ENCODE measurements around the gene OR9Q2. TPM values are rescaled to one million over a fixed set of nuclear protein-coding genes. Genes with fewer than 3 reads are reported as not detected.

Gene OR9Q2
- total and polyA plus RNA-seq, 2 of the 13 experiments (the other 11 are each of a cell fraction or from before 2014, with no cell fraction given) = not detected

- no peak for TF ChIP-seq ZFP37 (CRISPR knock-in tag; IDR thresholded peaks at IDR 0.05; ENCODE audit: borderline replicate concordance)
- TF ChIP-seq GFI1 (CRISPR knock-in tag; IDR thresholded peaks at IDR 0.05; ENCODE audit: borderline replicate concordance) = peak; percentile 52; the same call in 1 of the 2 replicates
- no peak for TF ChIP-seq NONO (IDR thresholded peaks at IDR 0.05)
- TF ChIP-seq NONO (CRISPR knock-in tag; conservative IDR thresholded peaks at IDR 0.05) = peak; percentile 82
- TF ChIP-seq ZNF546 (CRISPR knock-in tag; conservative IDR thresholded peaks at IDR 0.05) = no peak
- TF ChIP-seq ZNF513 (CRISPR knock-in tag; conservative IDR thresholded peaks at IDR 0.05) = no peak
- no peak for TF ChIP-seq ZNF781 (CRISPR knock-in tag; IDR thresholded peaks at IDR 0.05; ENCODE audit: borderline replicate concordance, not compliant biosample characterization)
- no peak for TF ChIP-seq ZNF160 (CRISPR knock-in tag; IDR thresholded peaks at IDR 0.05)
- TF ChIP-seq HOXA5 (CRISPR knock-in tag; IDR thresholded peaks at IDR 0.05) = peak; percentile 83; the same call in 1 of the 2 replicates
- TF ChIP-seq ZBTB44 (CRISPR knock-in tag; IDR thresholded peaks at IDR 0.05) = no peak
- no peak for TF ChIP-seq CBX1 (IDR thresholded peaks at IDR 0.05; ENCODE audit: low read depth)
- TF ChIP-seq PPARG (CRISPR knock-in tag; conservative IDR thresholded peaks at IDR 0.05) = 0 out of 2 replicates have a peak, but pooled peaks have one; percentile 14
- no peak for TF ChIP-seq ZNF34 (CRISPR knock-in tag; IDR thresholded peaks at IDR 0.05; ENCODE audit: borderline replicate concordance)
- TF ChIP-seq PHF21A (CRISPR knock-in tag; IDR thresholded peaks at IDR 0.05) = peak; percentile 87
- TF ChIP-seq ZSCAN29 (CRISPR knock-in tag; conservative IDR thresholded peaks at IDR 0.05) = 0 out of 2 replicates have a peak, but pooled peaks have one; percentile 54
- peak; percentile 84 for TF ChIP-seq BCL6 (CRISPR knock-in tag; IDR thresholded peaks at IDR 0.05)
- TF ChIP-seq HNRNPUL1 (IDR thresholded peaks at IDR 0.05; ENCODE audit: low read depth, low read length) = no peak
- no peak for TF ChIP-seq ELK4 (CRISPR knock-in tag; IDR thresholded peaks at IDR 0.05; ENCODE audit: borderline replicate concordance)
- no peak for TF ChIP-seq TP53 (CRISPR knock-in tag; conservative IDR thresholded peaks at IDR 0.05)
- peak; percentile 67; the same call in 1 of the 2 replicates for TF ChIP-seq SKIL (CRISPR knock-in tag; IDR thresholded peaks at IDR 0.05; ENCODE audit: borderline replicate concordance)
- TF ChIP-seq HMG20B (CRISPR knock-in tag; conservative IDR thresholded peaks at IDR 0.05) = peak; percentile 80; the same call in 1 of the 2 replicates
- no peak for TF ChIP-seq ZNF543 (CRISPR knock-in tag; IDR thresholded peaks at IDR 0.05)
- no peak for TF ChIP-seq ZNF615 (CRISPR knock-in tag; IDR thresholded peaks at IDR 0.05; ENCODE audit: borderline replicate concordance)
Measured at GRCh38 chr11:58165504-58166106, 23.3 kb upstream of the OR9Q2 start (continued).

Data from HepG2 (cell line).